H9 (cell line): ENCODE data around the gene FADS1. TPM values are rescaled to one million over a fixed set of nuclear protein-coding genes. Genes with fewer than 3 reads are reported as not detected.

Experiments
- DNase-seq: peaks from one replicate; pipeline ENCODE4 v3.0.0-alpha.2; 2017
- H2AFZ ChIP-seq: one replicate; pipeline ENCODE4 v1.6.1; 2013; ENCODE audit warnings: mild to moderate bottlenecking, low read length, control low read depth, moderate library complexity
- H2AK5ac ChIP-seq: 2 replicates; pipeline ENCODE4 v1.6.1; 2013; ENCODE audit warnings: low read length, control low read depth, mixed read lengths; ENCODE audit not compliant: insufficient read length
- H2BK120ac ChIP-seq: one replicate; pipeline ENCODE4 v1.6.1; 2013; ENCODE audit warnings: low read depth, mild to moderate bottlenecking, low read length, control low read depth, inconsistent platforms; ENCODE audit not compliant: poor library complexity, severe bottlenecking
- H2BK12ac ChIP-seq: 2 replicates; pipeline ENCODE4 v1.6.1; 2013; ENCODE audit warnings: low read length, control low read depth, mixed read lengths, low read depth; ENCODE audit not compliant: insufficient read length
- H2BK15ac ChIP-seq: 2 replicates; pipeline ENCODE4 v1.6.1; 2013; ENCODE audit warnings: low read depth, low read length, control low read depth
- H2BK20ac ChIP-seq: one replicate; pipeline ENCODE4 v1.6.1; 2013; ENCODE audit warnings: low read depth, mild to moderate bottlenecking, low read length, control low read depth, inconsistent platforms; ENCODE audit not compliant: poor library complexity, severe bottlenecking
- H2BK5ac ChIP-seq: 2 replicates; pipeline ENCODE4 v1.6.1; 2013; ENCODE audit warnings: low read length, control low read depth, mixed read lengths; ENCODE audit not compliant: insufficient read length
- H3K14ac ChIP-seq: 2 replicates; pipeline ENCODE4 v1.6.1; 2013; ENCODE audit warnings: low read length, control low read depth; ENCODE audit not compliant: insufficient read depth
- H3K18ac ChIP-seq: 2 replicates; pipeline ENCODE4 v1.6.1; 2013; ENCODE audit warnings: low read depth, mild to moderate bottlenecking, mixed read lengths, low read length, control low read depth; ENCODE audit not compliant: insufficient read length
- H3K23ac ChIP-seq: 2 replicates; pipeline ENCODE4 v1.6.1; 2013; ENCODE audit warnings: low read length, control low read depth, mixed read lengths, low read depth; ENCODE audit not compliant: insufficient read length
- H3K23me2 ChIP-seq: 2 replicates; pipeline ENCODE4 v1.6.1; 2013; ENCODE audit warnings: low read depth, mild to moderate bottlenecking, mixed read lengths, low read length, control low read depth; ENCODE audit not compliant: insufficient read length, poor library complexity, severe bottlenecking
- H3K27ac ChIP-seq: 2 replicates; pipeline ENCODE4 v1.5.1; 2013; ENCODE audit warnings: low read length, control low read depth, mixed read lengths, low read depth; ENCODE audit not compliant: insufficient read length
- H3K27me3 ChIP-seq: 2 replicates; pipeline ENCODE4 v1.6.1; 2013; ENCODE audit warnings: low read length, control low read depth, inconsistent platforms; ENCODE audit not compliant: insufficient read depth
- H3K4ac ChIP-seq: 2 replicates; pipeline ENCODE4 v1.6.1; 2013; ENCODE audit warnings: low read depth, mild to moderate bottlenecking, control low read depth, inconsistent platforms, low read length, moderate library complexity
- H3K4me1 ChIP-seq: 2 replicates; pipeline ENCODE4 v1.6.1; 2013; ENCODE audit warnings: low read length, control low read depth, inconsistent platforms; ENCODE audit not compliant: insufficient read depth
- H3K4me2 ChIP-seq: 2 replicates; pipeline ENCODE4 v1.6.1; 2013; ENCODE audit warnings: low read length, control low read depth, mixed read lengths; ENCODE audit not compliant: insufficient read length, insufficient read depth
- H3K56ac ChIP-seq: 2 replicates; pipeline ENCODE4 v1.6.1; 2013; ENCODE audit warnings: low read depth, mild to moderate bottlenecking, mixed read lengths, low read length, control low read depth; ENCODE audit not compliant: insufficient read length
- H3K79me1 ChIP-seq: 2 replicates; pipeline ENCODE4 v1.6.1; 2013; ENCODE audit warnings: low read depth, mild to moderate bottlenecking, moderate library complexity, low read length, control low read depth, inconsistent platforms; ENCODE audit not compliant: insufficient read depth, poor library complexity, severe bottlenecking
- H3K79me2 ChIP-seq: 2 replicates; pipeline ENCODE4 v1.6.1; 2013; ENCODE audit warnings: low read length, control low read depth, inconsistent platforms; ENCODE audit not compliant: insufficient read depth
- H3K9ac ChIP-seq: 2 replicates; pipeline ENCODE4 v1.6.1; 2013; ENCODE audit warnings: low read length, control low read depth, mixed read lengths; ENCODE audit not compliant: insufficient read length; ENCODE audit errors: extremely low read depth
- H3K9me3 ChIP-seq: one replicate; pipeline ENCODE4 v1.6.1; 2013; ENCODE audit warnings: low read depth, low read length, inconsistent platforms; ENCODE audit not compliant: control insufficient read depth
- H3T11ph ChIP-seq: one replicate; pipeline ENCODE4 v1.6.1; 2013; ENCODE audit warnings: mild to moderate bottlenecking, low read length, control low read depth, inconsistent platforms
- H4K20me1 ChIP-seq: one replicate; pipeline ENCODE4 v1.6.1; 2013; ENCODE audit not compliant: control insufficient read depth, insufficient read length, insufficient read depth
- H4K5ac ChIP-seq: 2 replicates; pipeline ENCODE4 v1.6.1; 2013; ENCODE audit warnings: low read depth, mild to moderate bottlenecking, mixed read lengths, low read length, control low read depth; ENCODE audit not compliant: insufficient read length
- H4K8ac ChIP-seq: replicated peaks from 2 replicates; pipeline ENCODE4 v1.6.1; 2013; ENCODE audit warnings: low read length, control low read depth, mixed read lengths, low read depth; ENCODE audit not compliant: insufficient read length
- H4K91ac ChIP-seq: 2 replicates; pipeline ENCODE4 v1.6.1; 2013; ENCODE audit warnings: low read depth, mild to moderate bottlenecking, moderate library complexity, mixed read lengths, low read length, control low read depth; ENCODE audit not compliant: insufficient read length
- H3K27ac Mint-ChIP-seq, 3 experiments: 2 replicates in 2 of 3; 3 replicates in 1 of 3; pipeline ENCODE4 v1.8.0; 2020 to 2021; ENCODE audit warnings: mixed read lengths in 3 of 3, mild to moderate bottlenecking in 1 of 3, moderate library complexity in 1 of 3
- H3K27me3 Mint-ChIP-seq: 2 replicates; pipeline ENCODE4 v1.8.0; 2021; ENCODE audit warnings: low read depth, mild to moderate bottlenecking, moderate library complexity, mixed read lengths
- H3K36me3 Mint-ChIP-seq, 3 experiments: 2 replicates in 2 of 3; 3 replicates in 1 of 3; pipeline ENCODE4 v1.8.0; 2020 to 2021; ENCODE audit warnings: low read depth in 3 of 3, mixed read lengths in 3 of 3; ENCODE audit not compliant: insufficient read depth in 1 of 3
- H3K4me1 Mint-ChIP-seq, 2 experiments: 2 replicates each; pipeline ENCODE4 v1.8.0; 2020; ENCODE audit warnings: mixed read lengths in 2 of 2
- H3K4me3 Mint-ChIP-seq, 2 experiments: 2 replicates in 1 of 2; 3 replicates in 1 of 2; pipeline ENCODE4 v1.8.0; 2020 to 2021; ENCODE audit warnings: mild to moderate bottlenecking in 2 of 2, mixed read lengths in 2 of 2, moderate library complexity in 1 of 2
- H3K9me3 Mint-ChIP-seq, 2 experiments: 2 replicates in 1 of 2; 3 replicates in 1 of 2; pipeline ENCODE4 v1.8.0; 2020; ENCODE audit warnings: mild to moderate bottlenecking in 2 of 2, mixed read lengths in 2 of 2, moderate library complexity in 1 of 2
- CTCF ChIP-seq: fragments of 200-600 bp; sonication (generic); conservative IDR thresholded peaks from 3 replicates; pipeline ENCODE4 v1.8.0; 2021; ENCODE audit warnings: antibody characterized with exemption, mild to moderate bottlenecking
- WGBS: extraction: QIAGEN DNeasy Blood & Tissue Kit; methylation state at CpG from one replicate; pipeline ENCODE4 v1.1.7; 2013; ENCODE audit warnings: missing lambda C conversion rate, low lambda C conversion rate, mixed read lengths; ENCODE audit not compliant: insufficient read length; ENCODE audit errors: extremely low coverage; 5-methylcytosine and 5-hydroxymethylcytosine counted together
- total RNA-seq: library from RNA; stranded (reverse); gene quantifications from 2 replicates; pipeline ENCODE4 v1.2.1, GENCODE V29; 2021

Gene FADS1
- total RNA-seq, 1 experiment from 2014 or later, result 125 TPM

GRCh38 chr11:61752117-61752924 lies 64.5 kb downstream of the FADS1 start, which contains the start of gene MYRF:
MYRF (plus strand) TSS chr11:61752636; CDS start chr11:61752745, 109 bp downstream.
- no peak within 1 kb of the TSS for H2BK12ac ChIP-seq
- H4K5ac ChIP-seq, result no peak within 1 kb of the TSS
- no CpG with 5 or more reads among the region's 93 CpGs for WGBS
- Mint-ChIP-seq H3K36me3 (no peaks in the 10 kb centered on the region), H3K27ac (no peak within 1 kb of the TSS; a peak in 1 of 7 replicates), H3K4me1 (peaks cover 54 to 72% of the 10 kb centered on the region in 2 experiments), H3K4me3 (peak within 1 kb of the TSS; percentile 69 to 86), H3K27me3 (peaks cover 38% of the 10 kb centered on the region), H3K9me3 (peaks cover 0 to 3% of the 10 kb centered on the region in 2 experiments; a peak in 1 of 5 replicates)
- peak; percentile 66 for DNase-seq
- H3K56ac ChIP-seq, result no peak within 1 kb of the TSS
- no peak within 1 kb of the TSS for H2BK5ac ChIP-seq
- peaks cover 6% of the 10 kb centered on the region; the same call in 1 of the 2 replicates for H3K4me1 ChIP-seq
- H3K18ac ChIP-seq, result no peak within 1 kb of the TSS
- no peak within 1 kb of the TSS for H2BK120ac ChIP-seq
- peaks cover 8% of the 10 kb centered on the region; the same call in 1 of the 2 replicates for H3K27me3 ChIP-seq
- no peak within 1 kb of the TSS for H2BK20ac ChIP-seq
- no peaks in the 10 kb centered on the region for H3K79me2 ChIP-seq
- H4K20me1 ChIP-seq, result no peaks in the 10 kb centered on the region
- peaks cover 5% of the 10 kb centered on the region for H3K23me2 ChIP-seq
- no peak within 1 kb of the TSS for H2AK5ac ChIP-seq
- H3K79me1 ChIP-seq, result no peaks in the 10 kb centered on the region
- no peak within 1 kb of the TSS for H2BK15ac ChIP-seq
- no peak within 1 kb of the TSS for H4K8ac ChIP-seq
- H3K4ac ChIP-seq, result no peak within 1 kb of the TSS
- no peak within 1 kb of the TSS for H3K27ac ChIP-seq
- H3K23ac ChIP-seq, result no peak within 1 kb of the TSS
- peak; percentile 60 for TF ChIP-seq CTCF
- H3K14ac ChIP-seq, result peak within 1 kb of the TSS; percentile 71
- H3T11ph ChIP-seq, result no peak within 1 kb of the TSS
- H2AFZ ChIP-seq, result no peak within 1 kb of the TSS
- no peak within 1 kb of the TSS for H3K9ac ChIP-seq
- H4K91ac ChIP-seq, result no peak within 1 kb of the TSS
- H3K4me2 ChIP-seq, result peak within 1 kb of the TSS; percentile 61
- no peaks in the 10 kb centered on the region for H3K9me3 ChIP-seq
